HepG2 (cell line): ENCODE results near the gene COL9A2. TPM values are rescaled to one million over a fixed set of nuclear protein-coding genes. Genes with fewer than 3 reads are reported as not detected.

Experiments
- ATAC-seq: fragments of 200-7000 bp; cut with Tn5 transposase; 3 replicates; pipeline ENCODE4 v1.9.1; 2020; ENCODE audit warnings: mild to moderate bottlenecking, moderate library complexity
- BruUV-seq: library from RNA; stranded (reverse); fragments of 400-500 nt; replicated peaks from 2 replicates; lab custom pipeline; 2021; lab: Mats Ljungman, UMichigan
- CTCF ChIA-PET: fragments of 300-600 bp; formaldehyde crosslinking; extraction: SDS; loops from one replicate; lab custom pipeline; 2021; ENCODE audit warnings: low total read pairs, inconsistent platforms, low intra/inter-chr PET ratio; lab: Yijun Ruan, JAX
- POLR2A ChIA-PET: fragments of 350-600 bp; sonication (Branson Sonifier 250); formaldehyde crosslinking; loops from one replicate; lab custom pipeline; 2020; ENCODE audit warnings: antibody characterized with exemption, inconsistent platforms; lab: Yijun Ruan, JAX
- DNase-seq: peaks from one replicate; pipeline ENCODE4 v3.0.0-alpha.2; 2015; ENCODE audit warnings: low spot score
- FAIRE-seq: peaks from 3 replicates; lab custom pipeline; 2011; peaks lifted over from hg19 to GRCh38; lab: Jason Lieb, UNC
- H2AFZ ChIP-seq: one replicate; pipeline ENCODE4 v1.6.1; 2011; ENCODE audit warnings: low read length, inconsistent platforms
- H3K27ac ChIP-seq: fragments of 300-600 bp; 3 replicates; pipeline ENCODE4 v1.8.0; 2011; ENCODE audit warnings: mixed run types, mild to moderate bottlenecking, mixed read lengths, low read length, inconsistent platforms; ENCODE audit not compliant: insufficient read depth; ENCODE audit errors: extremely low read length
- H3K27me3 ChIP-seq, 2 experiments: fragments of 200-600 bp in 1 of 2; 2 replicates in 1 of 2; 3 replicates in 1 of 2; pipeline versions ENCODE4 v1.6.0 to v1.8.0; 2011; ENCODE audit warnings: low read length in 2 of 2, mild to moderate bottlenecking in 2 of 2, moderate library complexity in 2 of 2, inconsistent platforms in 1 of 2; ENCODE audit not compliant: insufficient read depth in 2 of 2, control insufficient read depth in 1 of 2
- H3K36me3 ChIP-seq, 2 experiments: fragments of 200-600 bp in 1 of 2; replicated peaks in 1 of 2; 2 replicates in 1 of 2; 3 replicates in 1 of 2; pipeline versions ENCODE4 v1.5.1 to v1.8.0; 2011; ENCODE audit warnings: low read length in 2 of 2, inconsistent platforms in 1 of 2; ENCODE audit not compliant: insufficient read depth in 2 of 2, control insufficient read depth in 1 of 2
- H3K4me1 ChIP-seq: 2 replicates; pipeline ENCODE4 v1.5.1; 2012; ENCODE audit warnings: low read length, inconsistent platforms; ENCODE audit not compliant: insufficient read depth
- H3K4me2 ChIP-seq: 2 replicates; pipeline ENCODE4 v1.6.0; 2011; ENCODE audit warnings: low read depth, low read length, inconsistent platforms
- H3K4me3 ChIP-seq, 3 experiments: fragments of 200-600 bp in 1 of 3; sonication (generic), shearing (Covaris generic) in 1 of 3; replicated peaks in 1 of 3; 2 replicates each; pipeline ENCODE4 v1.5.1; 2011 to 2016; ENCODE audit warnings: low read length in 3 of 3, inconsistent platforms in 2 of 3, low read depth in 2 of 3, mild to moderate bottlenecking in 2 of 3, control low read depth in 1 of 3, mixed read lengths in 1 of 3; ENCODE audit not compliant: insufficient read depth in 1 of 3
- H3K79me2 ChIP-seq: one replicate; pipeline ENCODE4 v1.6.1; 2011; ENCODE audit warnings: low read length, inconsistent platforms; ENCODE audit not compliant: insufficient read depth
- H3K9ac ChIP-seq: 2 replicates; pipeline ENCODE4 v1.6.0; 2011; ENCODE audit warnings: mild to moderate bottlenecking, low read depth, low read length, inconsistent platforms; ENCODE audit not compliant: insufficient read depth
- H3K9me3 ChIP-seq: 2 replicates; pipeline ENCODE4 v1.5.1; 2012; ENCODE audit warnings: mild to moderate bottlenecking, low read length
- H4K20me1 ChIP-seq: 2 replicates; pipeline ENCODE4 v1.6.0; 2011; ENCODE audit warnings: inconsistent platforms, mild to moderate bottlenecking, low read length, moderate library complexity; ENCODE audit not compliant: insufficient read depth
- ARNTL ChIP-seq: sonication (generic); formaldehyde crosslinking; IDR thresholded peaks from 2 replicates; pipeline ENCODE4 v1.4.0; 2020; ENCODE audit warnings: mild to moderate bottlenecking, missing genetic modification reagents
- CREM ChIP-seq, 2 experiments: sonication (generic) in 1 of 2; formaldehyde crosslinking in 1 of 2; IDR thresholded peaks; 2 replicates each; pipeline versions ENCODE4 v1.4.0 to v1.6.1; 2016 to 2020; ENCODE audit warnings: antibody characterized with exemption in 1 of 2, mild to moderate bottlenecking in 1 of 2, missing genetic modification reagents in 1 of 2
- DZIP1 ChIP-seq: sonication (generic); formaldehyde crosslinking; IDR thresholded peaks from 2 replicates; pipeline ENCODE4 v1.5.0; 2020; ENCODE audit warnings: mild to moderate bottlenecking, missing genetic modification reagents
- MED13 ChIP-seq: sonication (generic); formaldehyde crosslinking; IDR thresholded peaks from 2 replicates; pipeline ENCODE4 v1.5.0; 2020; ENCODE audit warnings: missing genetic modification reagents
- MIXL1 ChIP-seq: IDR thresholded peaks from 2 replicates; pipeline ENCODE4 v1.6.1; 2016
- MTF2 ChIP-seq: sonication (generic); formaldehyde crosslinking; IDR thresholded peaks from 2 replicates; pipeline ENCODE4 v1.5.0; 2020; ENCODE audit warnings: missing genetic modification reagents, borderline replicate concordance
- RAD21 ChIP-seq: fragments of 450-650 bp; formaldehyde crosslinking; IDR thresholded peaks from 2 replicates; pipeline ENCODE4 v1.5.0; 2020; ENCODE audit warnings: mild to moderate bottlenecking
- RORA ChIP-seq: sonication (generic); formaldehyde crosslinking; IDR thresholded peaks from 2 replicates; pipeline ENCODE4 v1.5.0; 2020; ENCODE audit warnings: mild to moderate bottlenecking, missing genetic modification reagents, moderate library complexity
- ZNF552 ChIP-seq: sonication (generic); formaldehyde crosslinking; IDR thresholded peaks from 2 replicates; pipeline ENCODE4 v1.9.0; 2022; ENCODE audit warnings: missing genetic modification reagents, mild to moderate bottlenecking, borderline replicate concordance
- ZSCAN29 ChIP-seq: sonication (generic); formaldehyde crosslinking; conservative IDR thresholded peaks from 2 replicates; pipeline ENCODE4 v1.4.0; 2020; ENCODE audit warnings: mild to moderate bottlenecking, missing genetic modification reagents
- WGBS: methylation state at CpG from one replicate; pipeline ENCODE4 v1.1.6; 2017; ENCODE audit warnings: low lambda C conversion rate; 5-methylcytosine and 5-hydroxymethylcytosine counted together
- in situ Hi-C: cut with HindIII; loops from 2 replicates; pipeline ENCODE4 v1.10.0; 2017; ENCODE audit warnings: low pct_unique_long_range_greater_than_20kb; ENCODE audit not compliant: extremely low pct_ligation_motif_present
- intact Hi-C: fragments of 100-400 bp; cut with micrococcal nuclease; formaldehyde crosslinking; loops from one replicate; pipeline ENCODE4 v1.10.0; 2022; ENCODE audit not compliant: unreplicated experiment
- polyA plus RNA-seq, 8 experiments: library from polyadenylated mRNA; depleted of rRNA in 3 of 8; stranded (reverse) in 7 of 8; unstranded in 1 of 8; fragments of >200 nt; fragmentation: Illumina TruSeq in 4 of 8; extraction: Trizol in 4 of 8; gene quantifications; 2 replicates each; pipeline versions ENCODE4 v1.2.1 to v1.2.3, GENCODE V29; 2011 to 2016; ENCODE audit warnings: low read depth in 4 of 8, missing spikeins in 1 of 8, mixed read lengths in 1 of 8; ENCODE audit not compliant: insufficient read depth in 1 of 8
- total RNA-seq, 5 experiments: library from RNA; depleted of rRNA; stranded (reverse); fragments of >200 nt; fragmentation: Illumina TruSeq; extraction: Trizol; gene quantifications; 2 replicates each; pipeline ENCODE4 v1.2.3, GENCODE V29; 2016; ENCODE audit warnings: low read depth in 1 of 5
- TF ChIP-seq, protein P1 (sequence below): sonication (generic); formaldehyde crosslinking; IDR thresholded peaks from 2 replicates; pipeline ENCODE4 v1.4.0; 2020; ENCODE audit warnings: mild to moderate bottlenecking, missing genetic modification reagents

COL9A2 gene
- total and polyA plus RNA-seq, 2 of the 13 experiments (the other 11 are each of a cell fraction or from before 2014, with no cell fraction given): 20.2 to 26.9 TPM

GRCh38 chr1:40252601-40253000 lies 64.5 kb downstream of the COL9A2 start:
- no peak overlapping the region for H2AFZ ChIP-seq
- no peaks in the 10 kb centered on the region for H3K36me3 ChIP-seq
- CTCF ChIA-PET: no interaction called here
- no peak for DNase-seq
- no peak overlapping the region for H3K27ac ChIP-seq
- 87% methylated on average over 2 of the region's 2 CpGs for WGBS
- FAIRE-seq: no peak
- H3K9ac ChIP-seq: no peak overlapping the region
- H3K27me3 ChIP-seq: no peaks in the 10 kb centered on the region; a peak in 1 of 5 replicates
- peaks cover 35% of the 10 kb centered on the region for H3K4me1 ChIP-seq
- no peak overlapping the region for H3K4me3 ChIP-seq
- no peaks in the 10 kb centered on the region for H4K20me1 ChIP-seq
- peaks cover 19% of the 10 kb centered on the region for H3K79me2 ChIP-seq
- in situ Hi-C loops: no loop called here
- no peaks in the 10 kb centered on the region for H3K9me3 ChIP-seq
- intact Hi-C loops: loop anchor here (10.0 kb wide), 1 partner anchor 62 kb away; the partner anchor contains the start of gene COL9A2
- no TSS peak for BruUV-seq
- H3K4me2 ChIP-seq: no peak overlapping the region
- POLR2A ChIA-PET: no interaction called here
- TF ChIP-seq MIXL1: no peak
- no peak for TF ChIP-seq ZSCAN29
- no peak for TF ChIP-seq ARNTL (CRISPR knock-in tag)
- no peak for TF ChIP-seq CREM (IDR thresholded peaks at IDR 0.05)
- no peak for TF ChIP-seq CREM (CRISPR knock-in tag; IDR thresholded peaks at IDR 0.05)
- TF ChIP-seq ZNF552 (CRISPR knock-in tag): no peak
- TF ChIP-seq, protein P1, sequence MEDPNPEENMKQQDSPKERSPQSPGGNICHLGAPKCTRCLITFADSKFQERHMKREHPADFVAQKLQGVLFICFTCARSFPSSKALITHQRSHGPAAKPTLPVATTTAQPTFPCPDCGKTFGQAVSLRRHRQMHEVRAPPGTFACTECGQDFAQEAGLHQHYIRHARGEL (CRISPR knock-in tag): no peak
- TF ChIP-seq DZIP1 (CRISPR knock-in tag): no peak
- no peak for TF ChIP-seq MED13
- TF ChIP-seq RAD21 (CRISPR knock-in tag): no peak
- TF ChIP-seq MTF2 (CRISPR knock-in tag): no peak
- TF ChIP-seq RORA: no peak
- ATAC-seq: no peak
